OCI-LY7 (cell line): Measurements from ENCODE around the gene INTS13. TPM values are rescaled to one million over a fixed set of nuclear protein-coding genes. Genes with fewer than 3 reads are reported as not detected.
"Not testable (repeated sequence)": the region's sequence is repeated elsewhere in the genome, so short reads cannot be mapped to it uniquely, and the experiment has no call there.

ENCODE experiments used
- BruUV-seq: library from RNA; stranded (reverse); fragments of 400-500 nt; replicated peaks from 2 replicates; lab custom pipeline; 2021; lab: Mats Ljungman, UMichigan
- CTCF ChIA-PET: fragments of 300-600 bp; sonication (Branson Sonifier 250); formaldehyde crosslinking; loops from one replicate; lab custom pipeline; 2022; ENCODE audit warnings: antibody characterized with exemption; ENCODE audit not compliant: unreplicated experiment; lab: Charles Lee
- POLR2A ChIA-PET: fragments of 300-600 bp; sonication (Branson Sonifier 250); formaldehyde crosslinking; loops from one replicate; lab custom pipeline; 2022; ENCODE audit warnings: antibody characterized with exemption; lab: Charles Lee
- DNase-seq: peaks from one replicate; pipeline ENCODE4 v3.0.0-alpha.2; 2015; ENCODE audit warnings: low spot score
- H2AFZ ChIP-seq: fragments of 200-600 bp; sonication (generic), shearing (Covaris generic); 2 replicates; pipeline ENCODE4 v1.6.1; 2014; ENCODE audit warnings: mild to moderate bottlenecking, antibody characterized with exemption, low read length, moderate library complexity
- H3K27ac ChIP-seq: fragments of 200-600 bp; sonication (generic); 2 replicates; pipeline ENCODE4 v1.5.1; 2014; ENCODE audit warnings: mixed run types, low read depth, mild to moderate bottlenecking, moderate library complexity, low read length, inconsistent platforms; ENCODE audit not compliant: poor library complexity, severe bottlenecking
- H3K36me3 ChIP-seq: fragments of 200-600 bp; sonication (generic); 2 replicates; pipeline ENCODE4 v1.6.1; 2014; ENCODE audit warnings: mild to moderate bottlenecking, antibody characterized with exemption, low read length, moderate library complexity, mixed read lengths; ENCODE audit not compliant: insufficient read depth
- H3K4me1 ChIP-seq: fragments of 200-600 bp; sonication (generic); 2 replicates; pipeline ENCODE4 v1.5.1; 2014; ENCODE audit warnings: mild to moderate bottlenecking, low read length; ENCODE audit not compliant: insufficient read depth, poor library complexity, severe bottlenecking
- H3K4me2 ChIP-seq: fragments of 200-600 bp; sonication (generic); 2 replicates; pipeline ENCODE4 v1.6.1; 2014; ENCODE audit warnings: mild to moderate bottlenecking, low read length
- H3K4me3 ChIP-seq: fragments of 200-600 bp; sonication (generic); 2 replicates; pipeline ENCODE4 v1.5.1; 2014; ENCODE audit warnings: mild to moderate bottlenecking, low read depth, low read length; ENCODE audit not compliant: poor library complexity, severe bottlenecking
- H3K79me2 ChIP-seq: fragments of 200-600 bp; sonication (generic); 2 replicates; pipeline ENCODE4 v1.6.1; 2016; ENCODE audit warnings: low read depth, mild to moderate bottlenecking, low read length, moderate library complexity, mixed read lengths; ENCODE audit not compliant: insufficient read depth
- H3K9me2 ChIP-seq: fragments of 200-600 bp; sonication (generic); 2 replicates; pipeline ENCODE4 v1.6.1; 2016; ENCODE audit warnings: mild to moderate bottlenecking, low read length, mixed read lengths; ENCODE audit not compliant: insufficient read depth
- H3K9me3 ChIP-seq: fragments of 200-600 bp; sonication (generic); 2 replicates; pipeline ENCODE4 v1.6.1; 2014; ENCODE audit warnings: mild to moderate bottlenecking, mixed run types, low read length, mixed read lengths
- H4K20me1 ChIP-seq: fragments of 200-600 bp; sonication (generic); 2 replicates; pipeline ENCODE4 v1.6.1; 2014; ENCODE audit warnings: mild to moderate bottlenecking, antibody characterized with exemption, low read length, moderate library complexity, mixed read lengths; ENCODE audit not compliant: insufficient read depth
- CTCF ChIP-seq: fragments of 200-600 bp; sonication (generic); conservative IDR thresholded peaks from 2 replicates; pipeline ENCODE4 v1.5.1; 2014; ENCODE audit warnings: mild to moderate bottlenecking, antibody characterized with exemption, low read length, moderate library complexity, mixed read lengths
- EZH2phosphoT487 ChIP-seq: fragments of 200-600 bp; sonication (generic); IDR thresholded peaks from 2 replicates; pipeline ENCODE4 v1.6.1; 2018; ENCODE audit warnings: low read depth, borderline replicate concordance, mild to moderate bottlenecking, mixed run types, antibody characterized with exemption, low read length, moderate library complexity, mixed read lengths
- intact Hi-C: fragments of 100-400 bp; cut with micrococcal nuclease; formaldehyde crosslinking; loops from one replicate; pipeline ENCODE4 v1.10.0; 2022; ENCODE audit not compliant: unreplicated experiment
- total RNA-seq, 2 experiments: library from RNA; depleted of rRNA in 1 of 2; stranded (reverse); fragments of >200 nt in 1 of 2; shearing (Covaris generic) in 1 of 2; gene quantifications; 2 replicates each; pipeline ENCODE4 v1.2.3, GENCODE V29; 2014 to 2022

INTS13 gene
- total RNA-seq, 2 experiments from 2014 or later, result 34.2 to 39.1 TPM

DNA sequence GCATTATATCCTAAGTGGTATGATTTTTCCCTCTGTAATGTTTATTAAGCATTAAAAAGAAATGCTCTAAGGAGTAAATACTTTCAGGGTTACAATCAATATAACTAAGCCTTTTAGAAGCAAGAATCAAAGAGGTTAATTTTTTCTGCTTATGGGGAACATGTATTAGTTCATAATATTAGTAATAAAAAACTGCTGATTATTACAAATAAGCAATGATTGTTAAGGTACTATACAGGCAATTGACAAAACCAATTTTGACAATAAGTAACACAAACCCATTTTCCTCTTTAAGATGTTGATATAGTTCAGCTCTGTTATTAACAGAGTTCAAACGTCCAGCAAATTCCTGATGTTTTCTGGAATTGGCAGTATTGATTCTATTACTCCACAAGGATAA, 31.8 kb downstream of the INTS13 start:
- TF ChIP-seq EZH2phosphoT487, result no peak
- TF ChIP-seq CTCF, result no peak
- H3K4me1 ChIP-seq, result peaks cover 8% of the 10 kb centered on the region
- CTCF ChIA-PET, result no interaction called here
- H3K4me2 ChIP-seq, result no peak overlapping the region
- no peaks in the 10 kb centered on the region for H4K20me1 ChIP-seq
- DNase-seq, result no peak
- H3K9me2 ChIP-seq, result no peaks in the 10 kb centered on the region
- H3K79me2 ChIP-seq, result no peaks in the 10 kb centered on the region
- POLR2A ChIA-PET, result no interaction called here
- H3K36me3 ChIP-seq, result peaks cover 97% of the 10 kb centered on the region
- BruUV-seq, result no TSS peak
- H3K27ac ChIP-seq, result no peak overlapping the region
- H2AFZ ChIP-seq, result no peak overlapping the region
- H3K4me3 ChIP-seq, result no peak overlapping the region
- intact Hi-C loops, result no loop called here
- H3K9me3 ChIP-seq, result no peaks in the 10 kb centered on the region

DNA sequence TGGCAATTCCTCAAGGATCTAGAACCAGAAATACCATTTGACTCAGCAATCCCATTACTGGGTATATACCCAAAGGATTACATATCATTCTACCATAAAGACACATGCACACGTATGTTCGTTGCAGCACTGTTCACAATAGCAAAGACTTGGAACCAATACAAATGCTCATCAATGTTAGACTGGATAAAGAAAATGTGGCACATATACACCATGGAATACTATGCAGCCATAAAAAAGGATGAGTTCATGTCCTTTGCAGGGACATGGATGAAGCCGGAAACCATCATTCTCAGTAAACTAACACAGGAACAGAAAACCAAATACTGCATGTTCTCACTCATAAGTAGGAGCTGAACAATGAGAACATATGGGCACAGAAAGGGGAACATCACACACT, 34.4 kb downstream of the INTS13 start:
- H3K4me1 ChIP-seq, DNase-seq, H4K20me1 ChIP-seq, H3K79me2 ChIP-seq, H3K9me3 ChIP-seq, H3K4me2 ChIP-seq, H3K4me3 ChIP-seq, intact Hi-C loops, BruUV-seq, H2AFZ ChIP-seq, H3K27ac ChIP-seq, H3K9me2 ChIP-seq: not testable (repeated sequence)
- ChIA-PET CTCF (interaction anchor here (0.9 kb wide), 1 partner anchor 25 kb away, joined by 3 read pairs; no protein-coding TSS in a partner anchor), POLR2A (interaction anchor here (0.7 to 1.6 kb wide), 4 partner anchors 13 to 358 kb away, joined by 3 to 10 read pairs (median 4); no protein-coding TSS in a partner anchor)
- peaks cover 88% of the 10 kb centered on the region for H3K36me3 ChIP-seq

DNA sequence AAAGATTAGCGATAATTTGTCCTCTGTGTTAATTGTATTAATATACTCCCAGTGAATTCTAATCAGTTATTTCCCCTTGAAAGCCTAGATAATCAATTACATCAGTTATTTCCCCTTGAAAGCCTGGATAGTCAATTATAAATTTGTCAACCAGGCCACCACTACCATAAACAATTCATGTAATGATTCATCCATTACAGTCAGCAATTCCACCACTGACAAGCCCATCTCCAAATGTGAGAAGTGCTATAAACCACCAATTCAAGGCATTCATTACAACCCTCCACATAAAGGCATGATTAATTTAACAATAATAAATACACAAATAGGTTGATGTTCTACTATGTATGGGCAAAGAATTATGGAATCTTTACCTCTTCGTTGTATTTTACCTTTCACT, 40.9 kb downstream of the INTS13 start:
- Histone ChIP-seq H3K9me3 (no peaks in the 10 kb centered on the region), H2AFZ (no peak overlapping the region), H3K4me2 (no peak overlapping the region), H3K9me2 (no peaks in the 10 kb centered on the region), H3K79me2 (no peaks in the 10 kb centered on the region), H3K4me3 (no peak overlapping the region), H3K4me1 (no peaks in the 10 kb centered on the region), H4K20me1 (no peaks in the 10 kb centered on the region), H3K27ac (no peak overlapping the region), H3K36me3 (peaks cover 54% of the 10 kb centered on the region)
- no TSS peak for BruUV-seq
- DNase-seq, result no peak
- intact Hi-C loops, result no loop called here
- TF ChIP-seq CTCF (no peak), EZH2phosphoT487 (no peak)
- ChIA-PET POLR2A (interaction anchor here (0.7 to 1.4 kb wide), 3 partner anchors 9 to 26 kb away, joined by 3 to 9 read pairs (median 3); no protein-coding TSS in a partner anchor), CTCF (no interaction called here)
